A673 (cell line): Measurements from ENCODE around the gene CUX1. TPM values are rescaled to one million over a fixed set of nuclear protein-coding genes. Genes with fewer than 3 reads are reported as not detected.

Experiments
- BruUV-seq: library from RNA; stranded (reverse); fragments of 400-500 nt; replicated peaks from 2 replicates; lab custom pipeline; 2021; lab: Mats Ljungman, UMichigan
- CTCF ChIA-PET: fragments of 300-600 bp; sonication (Branson Sonifier 250); formaldehyde crosslinking; loops from one replicate; lab custom pipeline; 2022; ENCODE audit warnings: antibody characterized with exemption; lab: Charles Lee
- POLR2A ChIA-PET: fragments of 300-600 bp; sonication (Branson Sonifier 250); formaldehyde crosslinking; loops from one replicate; lab custom pipeline; 2022; ENCODE audit warnings: antibody characterized with exemption; ENCODE audit not compliant: low non-redundant PET; lab: Charles Lee
- DNase-seq: peaks from one replicate; pipeline ENCODE4 v3.0.0-alpha.2; 2015; ENCODE audit warnings: low spot score
- H3K27ac ChIP-seq: fragments of 200-600 bp; sonication (generic); 2 replicates; pipeline ENCODE4 v1.5.1; 2016; ENCODE audit warnings: mixed run types, low read depth, mild to moderate bottlenecking, mixed read lengths, antibody characterized with exemption, low read length; ENCODE audit not compliant: poor library complexity, severe bottlenecking
- H3K27me3 ChIP-seq: fragments of 200-600 bp; sonication (generic); replicated peaks from 2 replicates; pipeline ENCODE4 v1.6.1; 2017; ENCODE audit warnings: mixed run types, low read depth, mild to moderate bottlenecking, mixed read lengths, antibody characterized with exemption, low read length; ENCODE audit not compliant: insufficient read depth, poor library complexity
- H3K36me3 ChIP-seq: fragments of 200-600 bp; sonication (generic); 2 replicates; pipeline ENCODE4 v1.6.1; 2016; ENCODE audit warnings: mixed run types, mild to moderate bottlenecking, mixed read lengths, antibody characterized with exemption, low read length; ENCODE audit not compliant: insufficient read depth, poor library complexity, severe bottlenecking
- H3K4me1 ChIP-seq: fragments of 200-600 bp; sonication (generic); 2 replicates; pipeline ENCODE4 v1.6.1; 2017; ENCODE audit warnings: mixed run types, mild to moderate bottlenecking, mixed read lengths, antibody characterized with exemption, low read length; ENCODE audit not compliant: insufficient read depth, poor library complexity, severe bottlenecking
- H3K4me3 ChIP-seq: fragments of 200-600 bp; sonication (generic); 2 replicates; pipeline ENCODE4 v1.5.1; 2016; ENCODE audit warnings: low read depth, mixed run types, mild to moderate bottlenecking, mixed read lengths, low read length; ENCODE audit not compliant: poor library complexity, severe bottlenecking
- H3K9me3 ChIP-seq: fragments of 200-600 bp; sonication (generic); 2 replicates; pipeline ENCODE4 v1.6.1; 2016; ENCODE audit warnings: mixed run types, low read depth, mild to moderate bottlenecking, mixed read lengths, antibody characterized with exemption, low read length; ENCODE audit not compliant: poor library complexity, severe bottlenecking
- EZH2 ChIP-seq: fragments of 200-600 bp; sonication (generic); IDR thresholded peaks from 2 replicates; pipeline ENCODE4 v1.6.1; 2017; ENCODE audit warnings: borderline replicate concordance, low read depth, mild to moderate bottlenecking, mixed read lengths, antibody characterized with exemption, low read length; ENCODE audit not compliant: poor library complexity, severe bottlenecking
- intact Hi-C: fragments of 100-400 bp; cut with micrococcal nuclease; formaldehyde crosslinking; loops from one replicate; pipeline ENCODE4 v1.10.0; 2022; ENCODE audit not compliant: unreplicated experiment
- total RNA-seq: library from RNA; stranded (reverse); gene quantifications from 2 replicates; pipeline ENCODE4 v1.2.3, GENCODE V29; 2021
- TF ChIP-seq, protein P1 (sequence below): fragments of 300-800, 200-600 bp; sonication (generic); conservative IDR thresholded peaks from 2 replicates; pipeline ENCODE4 v1.5.1; 2017; ENCODE audit warnings: low read depth, mild to moderate bottlenecking, antibody characterized with exemption, low read length, moderate library complexity, mixed read lengths

CUX1 gene
- total RNA-seq, 1 experiment from 2014 or later, result 49.4 TPM

DNA sequence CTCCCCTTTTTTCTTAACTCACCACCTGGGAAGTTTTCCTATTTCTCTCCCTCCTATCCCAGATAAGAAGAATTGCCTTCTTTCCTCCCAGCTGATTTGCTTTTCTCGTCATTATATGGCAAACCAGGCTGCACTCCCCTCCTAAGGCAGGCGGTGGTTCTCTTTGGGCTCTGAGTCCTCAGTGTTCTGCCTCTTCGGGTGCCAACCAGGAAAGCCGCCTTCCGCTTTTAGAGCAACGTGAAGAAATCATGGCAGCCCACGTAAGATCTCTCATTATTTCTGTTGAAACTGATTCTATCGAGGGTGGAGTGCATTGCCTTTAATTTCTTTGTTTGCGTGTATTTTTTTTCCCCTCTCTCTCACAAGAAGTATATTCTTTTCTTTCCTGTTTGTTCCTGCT lies 141.9 kb downstream of the CUX1 start:
- intact Hi-C loops, result no loop called here
- no peaks in the 10 kb centered on the region for H3K9me3 ChIP-seq
- TF ChIP-seq, protein P1, sequence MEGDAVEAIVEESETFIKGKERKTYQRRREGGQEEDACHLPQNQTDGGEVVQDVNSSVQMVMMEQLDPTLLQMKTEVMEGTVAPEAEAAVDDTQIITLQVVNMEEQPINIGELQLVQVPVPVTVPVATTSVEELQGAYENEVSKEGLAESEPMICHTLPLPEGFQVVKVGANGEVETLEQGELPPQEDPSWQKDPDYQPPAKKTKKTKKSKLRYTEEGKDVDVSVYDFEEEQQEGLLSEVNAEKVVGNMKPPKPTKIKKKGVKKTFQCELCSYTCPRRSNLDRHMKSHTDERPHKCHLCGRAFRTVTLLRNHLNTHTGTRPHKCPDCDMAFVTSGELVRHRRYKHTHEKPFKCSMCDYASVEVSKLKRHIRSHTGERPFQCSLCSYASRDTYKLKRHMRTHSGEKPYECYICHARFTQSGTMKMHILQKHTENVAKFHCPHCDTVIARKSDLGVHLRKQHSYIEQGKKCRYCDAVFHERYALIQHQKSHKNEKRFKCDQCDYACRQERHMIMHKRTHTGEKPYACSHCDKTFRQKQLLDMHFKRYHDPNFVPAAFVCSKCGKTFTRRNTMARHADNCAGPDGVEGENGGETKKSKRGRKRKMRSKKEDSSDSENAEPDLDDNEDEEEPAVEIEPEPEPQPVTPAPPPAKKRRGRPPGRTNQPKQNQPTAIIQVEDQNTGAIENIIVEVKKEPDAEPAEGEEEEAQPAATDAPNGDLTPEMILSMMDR, result no peak
- TF ChIP-seq EZH2, result no peak
- no peak for DNase-seq
- CTCF ChIA-PET, result no interaction called here
- H3K36me3 ChIP-seq, result no peaks in the 10 kb centered on the region
- H3K27me3 ChIP-seq, result no peaks in the 10 kb centered on the region
- POLR2A ChIA-PET, result no interaction called here
- H3K4me1 ChIP-seq, result peaks cover 3% of the 10 kb centered on the region
- H3K4me3 ChIP-seq, result no peak overlapping the region
- BruUV-seq, result no TSS peak
- no peak overlapping the region for H3K27ac ChIP-seq

DNA sequence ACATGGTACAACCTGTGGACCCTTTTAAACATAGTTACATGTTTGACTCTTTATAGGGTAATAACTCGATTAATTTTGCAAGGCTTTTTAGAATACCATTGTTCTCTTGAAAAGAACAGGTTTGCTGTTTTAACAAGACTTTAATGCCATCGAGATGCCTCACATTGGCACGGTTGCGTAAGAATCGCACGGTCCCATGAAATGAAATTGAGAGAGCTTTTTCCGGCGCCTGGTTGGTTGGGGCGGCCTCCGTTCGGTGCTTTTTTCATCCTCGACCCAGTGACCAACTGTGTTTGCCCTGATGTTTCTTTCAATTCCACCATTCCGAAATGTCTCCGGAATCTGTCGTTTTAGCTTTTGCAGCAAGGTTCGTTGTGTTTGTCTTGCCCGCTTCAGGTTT lies 142.4 kb downstream of the CUX1 start:
- Histone ChIP-seq H3K27me3 (no peaks in the 10 kb centered on the region), H3K36me3 (no peaks in the 10 kb centered on the region), H3K27ac (no peak overlapping the region), H3K9me3 (no peaks in the 10 kb centered on the region), H3K4me3 (no peak overlapping the region), H3K4me1 (peaks cover 3% of the 10 kb centered on the region)
- CTCF ChIA-PET, result no interaction called here
- DNase-seq, result no peak
- intact Hi-C loops, result no loop called here
- no TSS peak for BruUV-seq
- TF ChIP-seq, protein P1, result no peak
- no peak for TF ChIP-seq EZH2
- POLR2A ChIA-PET, result no interaction called here

DNA sequence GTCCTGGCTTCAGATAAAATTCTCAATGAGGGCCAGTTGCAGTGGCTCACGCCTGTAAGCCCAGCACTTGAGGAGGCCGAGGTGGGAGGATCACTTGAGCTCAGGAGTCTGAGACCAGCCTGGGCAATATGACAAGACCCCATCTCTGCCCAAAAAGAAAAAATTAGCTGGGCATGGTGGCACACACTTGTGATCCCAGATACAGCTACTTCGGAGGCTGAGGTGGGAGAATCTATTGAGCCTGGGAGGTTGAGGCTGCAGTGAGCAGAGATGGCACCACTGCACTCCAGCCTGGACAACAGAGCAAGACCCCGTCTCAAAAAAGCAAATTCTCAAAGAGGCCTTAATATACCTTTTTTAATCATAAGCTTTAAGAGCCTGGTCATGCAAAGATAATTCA lies 142.9 kb downstream of the CUX1 start:
- intact Hi-C loops, result no loop called here
- no peaks in the 10 kb centered on the region for H3K36me3 ChIP-seq
- TF ChIP-seq EZH2, result no peak
- TF ChIP-seq, protein P1, result no peak
- peaks cover 3% of the 10 kb centered on the region for H3K4me1 ChIP-seq
- no peak for DNase-seq
- ChIA-PET CTCF (no interaction called here), POLR2A (no interaction called here)
- H3K9me3 ChIP-seq, result no peaks in the 10 kb centered on the region
- no peak overlapping the region for H3K27ac ChIP-seq
- BruUV-seq, result no TSS peak
- H3K27me3 ChIP-seq, result no peaks in the 10 kb centered on the region
- H3K4me3 ChIP-seq, result no peak overlapping the region
